Calu3 (cell line): ENCODE measurements around the gene IQCB1. TPM values are rescaled to one million over a fixed set of nuclear protein-coding genes. Genes with fewer than 3 reads are reported as not detected.

Experiments
- BruUV-seq: library from RNA; stranded (reverse); fragments of 400-500 nt; replicated peaks from 2 replicates; lab custom pipeline; 2021; lab: Mats Ljungman, UMichigan
- CTCF ChIA-PET: fragments of 300-600 bp; sonication (Branson Sonifier 250); formaldehyde crosslinking; loops from one replicate; lab custom pipeline; 2022; ENCODE audit warnings: antibody characterized with exemption; lab: Charles Lee
- DNase-seq: peaks from one replicate; pipeline ENCODE4 v3.0.0; 2022
- H3K27ac Mint-ChIP-seq: one replicate; pipeline ENCODE4 v1.8.0; 2022; ENCODE audit warnings: mixed read lengths; ENCODE audit not compliant: unreplicated experiment
- H3K27me3 Mint-ChIP-seq: one replicate; pipeline ENCODE4 v1.8.0; 2022; ENCODE audit warnings: mixed read lengths; ENCODE audit not compliant: unreplicated experiment
- H3K36me3 Mint-ChIP-seq: one replicate; pipeline ENCODE4 v1.8.0; 2022; ENCODE audit warnings: mild to moderate bottlenecking, moderate library complexity, mixed read lengths; ENCODE audit not compliant: insufficient read depth, unreplicated experiment
- H3K4me1 Mint-ChIP-seq: one replicate; pipeline ENCODE4 v1.8.0; 2022; ENCODE audit warnings: mild to moderate bottlenecking, low read depth, mixed read lengths; ENCODE audit not compliant: unreplicated experiment
- H3K4me3 Mint-ChIP-seq: one replicate; pipeline ENCODE4 v1.8.0; 2022; ENCODE audit warnings: mild to moderate bottlenecking, low read depth, moderate library complexity, mixed read lengths; ENCODE audit not compliant: unreplicated experiment
- H3K9me3 Mint-ChIP-seq: one replicate; pipeline ENCODE4 v1.8.0; 2022; ENCODE audit warnings: low read depth, mixed read lengths; ENCODE audit not compliant: unreplicated experiment
- intact Hi-C: fragments of 100-400 bp; cut with micrococcal nuclease; formaldehyde crosslinking; loops from one replicate; pipeline ENCODE4 v1.10.0; 2022; ENCODE audit not compliant: unreplicated experiment
- total RNA-seq: library from RNA; stranded (reverse); gene quantifications from 2 replicates; pipeline ENCODE4 v1.2.3, GENCODE V29; 2022
- TF ChIP-seq, protein P1 (sequence below): fragments of 200-600 bp; IDR thresholded peaks from one replicate; pipeline ENCODE4 v1.8.0; 2022; ENCODE audit warnings: antibody characterized with exemption; ENCODE audit not compliant: unreplicated experiment

IQCB1 gene
- total RNA-seq, 1 experiment from 2014 or later: 25.0 TPM

DNA sequence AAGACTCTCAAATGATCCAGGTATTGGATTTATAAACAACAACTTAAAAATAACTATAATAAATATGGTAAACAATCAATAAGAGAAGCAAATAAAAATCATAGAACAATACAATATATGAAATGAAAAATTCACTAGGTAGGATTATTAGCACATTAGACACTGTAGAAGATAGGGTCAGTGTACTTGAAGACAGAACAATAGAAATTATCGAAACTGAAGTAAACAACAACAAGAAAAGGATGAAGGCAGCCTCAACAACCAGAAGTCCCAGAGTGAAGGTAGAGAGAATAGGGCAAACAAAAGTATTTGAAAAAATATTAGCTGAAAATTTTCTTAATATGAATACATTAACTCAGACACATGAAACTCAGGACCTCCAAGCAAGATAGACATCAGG, 11.9 kb downstream of the IQCB1 start:
- peaks cover 5% of the 10 kb centered on the region for H3K9me3 Mint-ChIP-seq
- CTCF ChIA-PET: no interaction called here
- BruUV-seq: no TSS peak
- H3K36me3 Mint-ChIP-seq: peaks cover 25% of the 10 kb centered on the region
- DNase-seq: no peak
- intact Hi-C loops: no loop called here
- no peak overlapping the region for H3K4me3 Mint-ChIP-seq
- H3K4me1 Mint-ChIP-seq: no peaks in the 10 kb centered on the region
- H3K27me3 Mint-ChIP-seq: no peaks in the 10 kb centered on the region
- TF ChIP-seq, protein P1, sequence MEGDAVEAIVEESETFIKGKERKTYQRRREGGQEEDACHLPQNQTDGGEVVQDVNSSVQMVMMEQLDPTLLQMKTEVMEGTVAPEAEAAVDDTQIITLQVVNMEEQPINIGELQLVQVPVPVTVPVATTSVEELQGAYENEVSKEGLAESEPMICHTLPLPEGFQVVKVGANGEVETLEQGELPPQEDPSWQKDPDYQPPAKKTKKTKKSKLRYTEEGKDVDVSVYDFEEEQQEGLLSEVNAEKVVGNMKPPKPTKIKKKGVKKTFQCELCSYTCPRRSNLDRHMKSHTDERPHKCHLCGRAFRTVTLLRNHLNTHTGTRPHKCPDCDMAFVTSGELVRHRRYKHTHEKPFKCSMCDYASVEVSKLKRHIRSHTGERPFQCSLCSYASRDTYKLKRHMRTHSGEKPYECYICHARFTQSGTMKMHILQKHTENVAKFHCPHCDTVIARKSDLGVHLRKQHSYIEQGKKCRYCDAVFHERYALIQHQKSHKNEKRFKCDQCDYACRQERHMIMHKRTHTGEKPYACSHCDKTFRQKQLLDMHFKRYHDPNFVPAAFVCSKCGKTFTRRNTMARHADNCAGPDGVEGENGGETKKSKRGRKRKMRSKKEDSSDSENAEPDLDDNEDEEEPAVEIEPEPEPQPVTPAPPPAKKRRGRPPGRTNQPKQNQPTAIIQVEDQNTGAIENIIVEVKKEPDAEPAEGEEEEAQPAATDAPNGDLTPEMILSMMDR: no peak
- no peak overlapping the region for H3K27ac Mint-ChIP-seq

DNA sequence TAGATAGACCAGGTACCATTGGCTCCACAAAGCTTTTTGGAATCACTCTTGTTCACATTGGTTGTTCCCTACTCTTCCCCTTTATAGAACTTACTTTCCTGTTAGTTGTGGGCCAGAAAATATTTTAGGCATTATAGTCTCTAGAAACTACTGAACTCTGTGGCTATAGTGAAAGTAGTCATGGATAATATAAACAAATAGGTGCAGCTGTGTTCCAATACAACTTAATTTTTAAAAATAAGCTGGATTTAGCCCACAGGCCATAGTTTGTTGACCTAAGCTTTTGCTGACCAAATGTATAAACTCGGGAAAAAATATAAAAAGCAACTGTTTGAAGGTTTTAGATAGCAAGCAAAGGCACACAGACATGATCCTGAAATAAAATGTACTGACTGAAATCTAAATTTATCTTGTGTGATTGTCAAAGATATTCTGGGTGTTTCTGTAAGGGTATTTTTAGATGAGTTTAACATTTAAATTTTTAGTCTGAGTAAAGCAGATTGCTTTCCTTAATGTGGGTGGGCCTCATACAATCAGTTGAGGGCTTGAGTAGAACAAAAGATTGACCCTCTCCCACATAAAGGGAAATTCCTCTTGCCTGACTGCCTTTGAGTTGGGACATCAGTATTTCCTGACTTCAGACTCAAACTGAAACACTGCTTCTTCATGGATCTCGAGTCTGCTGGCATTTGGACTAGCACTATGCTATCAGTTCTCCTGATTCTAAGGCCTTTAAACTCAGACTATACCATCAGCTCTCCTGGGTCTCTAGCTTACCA, 13.2 kb downstream of the IQCB1 start:
- Mint-ChIP-seq H3K27me3 (no peaks in the 10 kb centered on the region), H3K4me3 (no peak overlapping the region), H3K4me1 (no peaks in the 10 kb centered on the region), H3K27ac (no peak overlapping the region), H3K36me3 (peaks cover 30% of the 10 kb centered on the region), H3K9me3 (peaks cover 5% of the 10 kb centered on the region)
- intact Hi-C loops: no loop called here
- DNase-seq: no peak
- BruUV-seq: no TSS peak
- TF ChIP-seq, protein P1: no peak
- CTCF ChIA-PET: no interaction called here

DNA sequence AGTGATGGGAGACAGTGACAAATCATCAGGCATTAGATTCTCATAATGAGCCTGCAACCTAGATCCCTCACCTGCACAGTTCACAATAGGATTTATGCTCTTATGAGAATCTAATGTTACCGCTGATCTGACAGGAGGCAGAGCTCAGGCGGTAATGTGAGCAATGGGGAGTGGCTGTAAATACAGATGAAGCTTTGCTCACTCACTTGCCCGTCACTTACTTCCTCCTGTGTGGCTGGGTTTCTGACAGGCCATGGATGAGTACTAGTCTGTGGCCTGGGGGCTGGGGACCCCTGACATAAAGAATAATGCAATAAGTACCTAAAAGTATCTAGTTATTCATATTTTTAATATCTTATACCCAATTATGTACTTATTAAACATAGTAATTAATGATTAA, 15.6 kb downstream of the IQCB1 start:
- DNase-seq: no peak

DNA sequence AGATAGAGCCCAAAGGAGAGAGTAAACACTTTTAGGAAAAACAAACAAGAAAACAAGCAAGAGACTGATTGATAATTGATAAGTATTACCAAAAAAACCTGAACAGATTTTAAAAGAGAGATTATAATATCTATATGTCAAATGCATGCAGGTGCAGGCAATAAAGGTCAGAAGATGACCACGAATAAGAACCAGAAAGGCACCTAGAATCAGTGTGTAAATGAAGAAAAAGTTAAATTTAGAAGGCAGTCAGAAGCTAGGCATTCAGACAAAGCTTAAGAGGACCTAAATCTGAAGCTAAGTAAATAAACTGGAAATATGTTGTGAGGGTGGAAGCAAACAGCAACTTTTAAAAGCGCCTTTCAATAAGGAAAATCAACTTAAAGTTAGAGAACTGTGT, 16.3 kb downstream of the IQCB1 start:
- H3K27me3 Mint-ChIP-seq: no peaks in the 10 kb centered on the region
- intact Hi-C loops: no loop called here
- DNase-seq: no peak
- TF ChIP-seq, protein P1: no peak
- H3K4me3 Mint-ChIP-seq: no peak overlapping the region
- H3K36me3 Mint-ChIP-seq: peaks cover 17% of the 10 kb centered on the region
- H3K27ac Mint-ChIP-seq: no peak overlapping the region
- H3K9me3 Mint-ChIP-seq: peaks cover 5% of the 10 kb centered on the region
- no peaks in the 10 kb centered on the region for H3K4me1 Mint-ChIP-seq
- CTCF ChIA-PET: no interaction called here
- BruUV-seq: no TSS peak

More for the DNA sequence above, 15.6 kb downstream of the IQCB1 start:
- Mint-ChIP-seq H3K9me3 (peaks cover 5% of the 10 kb centered on the region), H3K4me1 (no peaks in the 10 kb centered on the region), H3K27me3 (no peaks in the 10 kb centered on the region), H3K4me3 (no peak overlapping the region), H3K36me3 (peaks cover 17% of the 10 kb centered on the region), H3K27ac (no peak overlapping the region)
- CTCF ChIA-PET: no interaction called here
- no TSS peak for BruUV-seq
- TF ChIP-seq, protein P1: no peak
- intact Hi-C loops: no loop called here
